ENCODE measurements around the gene PDSS2. TPM values are rescaled to one million over a fixed set of nuclear protein-coding genes. Genes with fewer than 3 reads are reported as not detected.

PDSS2 gene
- total and polyA plus RNA-seq, 4 donors, result 10.5 to 20.9 (median 16.0) TPM

DNA sequence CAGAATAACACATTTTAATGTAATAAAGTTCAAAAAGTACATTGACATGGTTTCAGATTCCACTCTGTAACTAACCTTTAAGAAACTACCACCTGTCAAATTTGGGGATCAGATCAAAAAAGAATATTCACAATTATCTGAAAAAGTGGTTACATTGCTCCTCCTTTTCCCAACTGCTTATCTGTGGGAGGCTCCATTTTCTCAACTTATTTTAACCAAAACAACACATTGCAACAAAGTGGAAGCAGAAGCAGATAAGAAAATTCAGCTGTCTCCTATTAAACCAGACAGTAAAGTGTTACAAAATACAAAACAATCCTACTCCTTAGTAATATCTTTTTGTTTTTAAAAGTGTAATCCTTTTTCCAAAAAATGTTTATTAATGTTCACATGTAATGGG is 61.4 kb downstream of the PDSS2 start:
- no peaks in the 10 kb centered on the region for H3K36me3 ChIP-seq (ENCODE audit: control insufficient read depth in 4 of 4, insufficient read depth in 3 of 4, low read depth in 1 of 4, low read length in 3 of 4)
- no peak for DNase-seq (ENCODE audit: low spot score)
- H3K9me3 ChIP-seq (ENCODE audit: control insufficient read depth in 4 of 4, low read length in 3 of 4), result peaks cover 0 to 6% (median 1%) of the 10 kb centered on the region in 4 donors
- H3K9ac ChIP-seq (ENCODE audit: low read depth in 1 of 2, low read length in 2 of 2), result no peak overlapping the region
- TF ChIP-seq EGR1 (IDR thresholded peaks at IDR 0.05; ENCODE audit: low read depth in 2 of 2) (no peak), YY1 (IDR thresholded peaks at IDR 0.05) (no peak)
- TF ChIP-seq, protein P1, sequence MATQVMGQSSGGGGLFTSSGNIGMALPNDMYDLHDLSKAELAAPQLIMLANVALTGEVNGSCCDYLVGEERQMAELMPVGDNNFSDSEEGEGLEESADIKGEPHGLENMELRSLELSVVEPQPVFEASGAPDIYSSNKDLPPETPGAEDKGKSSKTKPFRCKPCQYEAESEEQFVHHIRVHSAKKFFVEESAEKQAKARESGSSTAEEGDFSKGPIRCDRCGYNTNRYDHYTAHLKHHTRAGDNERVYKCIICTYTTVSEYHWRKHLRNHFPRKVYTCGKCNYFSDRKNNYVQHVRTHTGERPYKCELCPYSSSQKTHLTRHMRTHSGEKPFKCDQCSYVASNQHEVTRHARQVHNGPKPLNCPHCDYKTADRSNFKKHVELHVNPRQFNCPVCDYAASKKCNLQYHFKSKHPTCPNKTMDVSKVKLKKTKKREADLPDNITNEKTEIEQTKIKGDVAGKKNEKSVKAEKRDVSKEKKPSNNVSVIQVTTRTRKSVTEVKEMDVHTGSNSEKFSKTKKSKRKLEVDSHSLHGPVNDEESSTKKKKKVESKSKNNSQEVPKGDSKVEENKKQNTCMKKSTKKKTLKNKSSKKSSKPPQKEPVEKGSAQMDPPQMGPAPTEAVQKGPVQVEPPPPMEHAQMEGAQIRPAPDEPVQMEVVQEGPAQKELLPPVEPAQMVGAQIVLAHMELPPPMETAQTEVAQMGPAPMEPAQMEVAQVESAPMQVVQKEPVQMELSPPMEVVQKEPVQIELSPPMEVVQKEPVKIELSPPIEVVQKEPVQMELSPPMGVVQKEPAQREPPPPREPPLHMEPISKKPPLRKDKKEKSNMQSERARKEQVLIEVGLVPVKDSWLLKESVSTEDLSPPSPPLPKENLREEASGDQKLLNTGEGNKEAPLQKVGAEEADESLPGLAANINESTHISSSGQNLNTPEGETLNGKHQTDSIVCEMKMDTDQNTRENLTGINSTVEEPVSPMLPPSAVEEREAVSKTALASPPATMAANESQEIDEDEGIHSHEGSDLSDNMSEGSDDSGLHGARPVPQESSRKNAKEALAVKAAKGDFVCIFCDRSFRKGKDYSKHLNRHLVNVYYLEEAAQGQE (IDR thresholded peaks at IDR 0.05), result no peak
- H3K4me3 ChIP-seq (ENCODE audit: low read depth in 1 of 3, low read length in 3 of 3), result no peak overlapping the region
- no peak overlapping the region for H3K27ac ChIP-seq (ENCODE audit: low read depth in 1 of 2, low read length in 2 of 2)
- no peaks in the 10 kb centered on the region for H3K27me3 ChIP-seq (ENCODE audit: control insufficient read depth in 4 of 4, insufficient read depth in 4 of 4, low read length in 3 of 4)
- no peaks in the 10 kb centered on the region for H3K4me1 ChIP-seq (ENCODE audit: control insufficient read depth in 4 of 4, insufficient read depth in 4 of 4, low read length in 3 of 4)

DNA sequence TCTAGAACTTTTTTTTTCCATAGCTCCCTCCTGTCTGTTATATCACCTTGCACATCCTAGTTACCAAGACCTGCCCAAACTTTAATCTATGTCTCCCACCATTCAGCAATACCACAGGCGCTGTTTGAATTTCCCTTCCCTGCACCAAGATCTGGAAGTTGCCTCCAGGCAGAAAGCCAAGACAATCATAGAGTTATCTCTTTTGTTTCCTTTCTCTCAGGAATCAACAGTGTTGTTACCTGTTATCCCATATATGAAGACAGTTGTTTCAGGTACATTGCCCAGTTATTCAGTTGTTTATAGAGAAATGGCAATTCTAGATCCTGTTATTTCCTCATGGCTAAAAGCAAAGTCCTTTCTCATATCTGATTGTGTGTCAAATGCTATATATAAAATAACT is 63.2 kb downstream of the PDSS2 start:
- Histone ChIP-seq H3K27me3 (ENCODE audit: control insufficient read depth in 4 of 4, insufficient read depth in 4 of 4, low read length in 3 of 4) (no peaks in the 10 kb centered on the region), H3K36me3 (ENCODE audit: control insufficient read depth in 4 of 4, insufficient read depth in 3 of 4, low read depth in 1 of 4, low read length in 3 of 4) (no peaks in the 10 kb centered on the region), H3K9me3 (ENCODE audit: control insufficient read depth in 4 of 4, low read length in 3 of 4) (peaks cover 0 to 6% (median 1%) of the 10 kb centered on the region in 4 donors), H3K4me1 (ENCODE audit: control insufficient read depth in 4 of 4, insufficient read depth in 4 of 4, low read length in 3 of 4) (no peaks in the 10 kb centered on the region), H3K9ac (ENCODE audit: low read depth in 1 of 2, low read length in 2 of 2) (no peak overlapping the region), H3K4me3 (ENCODE audit: low read depth in 1 of 3, low read length in 3 of 3) (no peak overlapping the region), H3K27ac (ENCODE audit: low read depth in 1 of 2, low read length in 2 of 2) (no peak overlapping the region)
- WGBS, result 66% methylated on average over 1 of the region's 1 CpG
- no peak for TF ChIP-seq JUND (IDR thresholded peaks at IDR 0.05)
- TF ChIP-seq, protein P2, sequence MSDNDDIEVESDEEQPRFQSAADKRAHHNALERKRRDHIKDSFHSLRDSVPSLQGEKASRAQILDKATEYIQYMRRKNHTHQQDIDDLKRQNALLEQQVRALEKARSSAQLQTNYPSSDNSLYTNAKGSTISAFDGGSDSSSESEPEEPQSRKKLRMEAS (IDR thresholded peaks at IDR 0.05), result no peak
- no peak for TF ChIP-seq HNF4A (conservative IDR thresholded peaks at IDR 0.05)
- TF ChIP-seq TAF1 (conservative IDR thresholded peaks at IDR 0.05), result no peak
- no peak for TF ChIP-seq SP1 (IDR thresholded peaks at IDR 0.05)
- TF ChIP-seq, protein P3, sequence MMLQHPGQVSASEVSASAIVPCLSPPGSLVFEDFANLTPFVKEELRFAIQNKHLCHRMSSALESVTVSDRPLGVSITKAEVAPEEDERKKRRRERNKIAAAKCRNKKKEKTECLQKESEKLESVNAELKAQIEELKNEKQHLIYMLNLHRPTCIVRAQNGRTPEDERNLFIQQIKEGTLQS (IDR thresholded peaks at IDR 0.05), result no peak
- TF ChIP-seq NR2F2 (IDR thresholded peaks at IDR 0.05), result no peak
- TF ChIP-seq, protein P1 (IDR thresholded peaks at IDR 0.05), result no peak
- TF ChIP-seq, protein P4, sequence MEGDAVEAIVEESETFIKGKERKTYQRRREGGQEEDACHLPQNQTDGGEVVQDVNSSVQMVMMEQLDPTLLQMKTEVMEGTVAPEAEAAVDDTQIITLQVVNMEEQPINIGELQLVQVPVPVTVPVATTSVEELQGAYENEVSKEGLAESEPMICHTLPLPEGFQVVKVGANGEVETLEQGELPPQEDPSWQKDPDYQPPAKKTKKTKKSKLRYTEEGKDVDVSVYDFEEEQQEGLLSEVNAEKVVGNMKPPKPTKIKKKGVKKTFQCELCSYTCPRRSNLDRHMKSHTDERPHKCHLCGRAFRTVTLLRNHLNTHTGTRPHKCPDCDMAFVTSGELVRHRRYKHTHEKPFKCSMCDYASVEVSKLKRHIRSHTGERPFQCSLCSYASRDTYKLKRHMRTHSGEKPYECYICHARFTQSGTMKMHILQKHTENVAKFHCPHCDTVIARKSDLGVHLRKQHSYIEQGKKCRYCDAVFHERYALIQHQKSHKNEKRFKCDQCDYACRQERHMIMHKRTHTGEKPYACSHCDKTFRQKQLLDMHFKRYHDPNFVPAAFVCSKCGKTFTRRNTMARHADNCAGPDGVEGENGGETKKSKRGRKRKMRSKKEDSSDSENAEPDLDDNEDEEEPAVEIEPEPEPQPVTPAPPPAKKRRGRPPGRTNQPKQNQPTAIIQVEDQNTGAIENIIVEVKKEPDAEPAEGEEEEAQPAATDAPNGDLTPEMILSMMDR (IDR thresholded peaks at IDR 0.05; ENCODE audit: low read depth, low read length, missing input control), result no peak
- TF ChIP-seq, protein P5, sequence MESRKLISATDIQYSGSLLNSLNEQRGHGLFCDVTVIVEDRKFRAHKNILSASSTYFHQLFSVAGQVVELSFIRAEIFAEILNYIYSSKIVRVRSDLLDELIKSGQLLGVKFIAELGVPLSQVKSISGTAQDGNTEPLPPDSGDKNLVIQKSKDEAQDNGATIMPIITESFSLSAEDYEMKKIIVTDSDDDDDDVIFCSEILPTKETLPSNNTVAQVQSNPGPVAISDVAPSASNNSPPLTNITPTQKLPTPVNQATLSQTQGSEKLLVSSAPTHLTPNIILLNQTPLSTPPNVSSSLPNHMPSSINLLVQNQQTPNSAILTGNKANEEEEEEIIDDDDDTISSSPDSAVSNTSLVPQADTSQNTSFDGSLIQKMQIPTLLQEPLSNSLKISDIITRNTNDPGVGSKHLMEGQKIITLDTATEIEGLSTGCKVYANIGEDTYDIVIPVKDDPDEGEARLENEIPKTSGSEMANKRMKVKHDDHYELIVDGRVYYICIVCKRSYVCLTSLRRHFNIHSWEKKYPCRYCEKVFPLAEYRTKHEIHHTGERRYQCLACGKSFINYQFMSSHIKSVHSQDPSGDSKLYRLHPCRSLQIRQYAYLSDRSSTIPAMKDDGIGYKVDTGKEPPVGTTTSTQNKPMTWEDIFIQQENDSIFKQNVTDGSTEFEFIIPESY (IDR thresholded peaks at IDR 0.05), result no peak
- TF ChIP-seq HNF4G (IDR thresholded peaks at IDR 0.05), result no peak
- no peak for TF ChIP-seq RXRA (IDR thresholded peaks at IDR 0.05)
- TF ChIP-seq EGR1 (IDR thresholded peaks at IDR 0.05; ENCODE audit: low read depth in 2 of 2), result no peak
- TF ChIP-seq RAD21 (IDR thresholded peaks at IDR 0.05), result no peak
- no peak for DNase-seq (ENCODE audit: low spot score)
